ENCODE data around the gene TGFB1.

Gene TGFB1

DNA sequence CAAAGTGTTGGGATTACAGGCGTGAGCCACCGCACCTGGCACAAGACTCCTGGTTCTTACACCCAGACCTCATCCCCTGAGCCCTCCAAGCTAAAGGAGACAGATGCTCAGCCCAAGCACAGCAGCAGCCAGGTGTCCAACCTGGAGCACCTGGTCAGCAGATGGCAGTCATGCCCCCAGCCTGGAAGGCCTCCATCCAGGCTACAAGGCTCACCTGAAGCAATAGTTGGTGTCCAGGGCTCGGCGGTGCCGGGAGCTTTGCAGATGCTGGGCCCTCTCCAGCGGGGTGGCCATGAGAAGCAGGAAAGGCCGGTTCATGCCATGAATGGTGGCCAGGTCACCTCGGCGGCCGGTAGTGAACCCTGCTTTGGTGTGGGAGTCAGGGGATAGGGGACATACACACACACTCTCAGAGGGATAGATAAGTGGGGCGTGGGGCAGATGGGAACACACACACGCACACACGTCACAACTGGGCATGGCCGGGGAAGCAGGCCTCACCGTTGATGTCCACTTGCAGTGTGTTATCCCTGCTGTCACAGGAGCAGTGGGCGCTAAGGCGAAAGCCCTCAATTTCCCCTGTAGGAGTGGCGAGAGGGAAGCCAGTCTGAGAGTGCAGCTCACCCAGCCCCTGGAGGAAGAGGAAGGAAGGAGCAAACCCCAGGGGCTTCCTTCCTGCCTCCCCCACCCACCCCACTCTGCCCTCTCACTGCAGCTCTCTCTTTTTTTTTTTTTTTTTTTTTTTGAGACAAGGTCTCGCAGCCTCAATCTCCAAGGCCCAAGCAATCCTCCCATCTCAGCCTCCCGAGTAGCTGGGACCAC, 11.8 kb downstream of the TGFB1 start:
- no peak for DNase-seq (ENCODE audit: low read depth)

- DNase-seq (ENCODE audit: low read depth) = no peak
Measured at GRCh38 chr19:41339936-41340335, 13.8 kb downstream of the TGFB1 start.

DNA sequence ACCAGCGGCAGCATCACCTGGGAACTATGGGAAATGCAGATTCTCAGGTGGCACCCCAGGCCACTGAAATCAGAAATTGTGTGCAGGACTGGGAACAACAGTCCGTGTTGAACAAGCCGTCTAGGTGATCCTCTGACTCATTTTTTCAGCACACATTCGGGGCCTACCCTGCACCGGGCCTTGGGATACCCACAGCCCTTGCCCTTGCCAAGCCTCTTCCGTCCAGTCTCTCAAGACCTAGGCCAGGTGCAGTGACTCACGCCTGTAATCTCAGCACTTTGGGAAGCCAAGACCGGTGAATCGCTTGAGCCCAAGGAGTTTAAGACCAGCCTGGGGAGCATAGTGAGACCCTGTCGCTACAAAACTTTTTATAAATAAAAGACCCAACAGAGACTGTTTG, 18.3 kb downstream of the TGFB1 start:
- no peak for DNase-seq (ENCODE audit: low read depth)

GRCh38 chr19:41334793-41335192, 18.9 kb downstream of the TGFB1 start:
- no peak for DNase-seq (ENCODE audit: low read depth)

- no peak for DNase-seq (ENCODE audit: low read depth)
Measured at GRCh38 chr19:41332468-41332867, 21.3 kb downstream of the TGFB1 start.

GRCh38 chr19:41332000-41332399, 21.7 kb downstream of the TGFB1 start:
- no peak for DNase-seq (ENCODE audit: low read depth)

GRCh38 chr19:41330946-41331678, 22.6 kb downstream of the TGFB1 start:
- no peak for DNase-seq (ENCODE audit: low read depth)

DNA sequence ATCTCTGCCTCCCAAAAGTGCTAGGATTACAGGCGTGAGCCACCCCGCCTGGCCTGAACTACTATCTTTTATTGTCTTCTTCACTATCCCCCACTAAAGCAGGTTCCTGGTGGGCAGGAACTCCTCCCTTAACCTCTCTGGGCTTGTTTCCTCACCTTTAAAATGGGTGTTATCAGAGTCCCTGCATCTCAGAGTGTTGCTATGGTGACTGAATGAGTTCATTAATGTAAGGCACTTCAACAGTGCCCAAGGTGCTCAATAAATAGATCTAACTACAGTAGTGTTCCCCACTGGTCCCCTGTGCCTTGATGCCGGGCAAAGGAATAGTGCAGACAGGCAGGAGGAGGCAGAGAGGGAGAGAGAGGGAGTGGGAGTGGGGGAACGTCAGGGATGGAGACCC, 23.2 kb downstream of the TGFB1 start:
- DNase-seq (ENCODE audit: low read depth) = no peak

GRCh38 chr19:41328842-41329225, 24.9 kb downstream of the TGFB1 start:
- DNase-seq (ENCODE audit: low read depth) = no peak

GRCh38 chr19:41328157-41328841, 25.4 kb downstream of the TGFB1 start:
- DNase-seq (ENCODE audit: low read depth) = no peak

DNA sequence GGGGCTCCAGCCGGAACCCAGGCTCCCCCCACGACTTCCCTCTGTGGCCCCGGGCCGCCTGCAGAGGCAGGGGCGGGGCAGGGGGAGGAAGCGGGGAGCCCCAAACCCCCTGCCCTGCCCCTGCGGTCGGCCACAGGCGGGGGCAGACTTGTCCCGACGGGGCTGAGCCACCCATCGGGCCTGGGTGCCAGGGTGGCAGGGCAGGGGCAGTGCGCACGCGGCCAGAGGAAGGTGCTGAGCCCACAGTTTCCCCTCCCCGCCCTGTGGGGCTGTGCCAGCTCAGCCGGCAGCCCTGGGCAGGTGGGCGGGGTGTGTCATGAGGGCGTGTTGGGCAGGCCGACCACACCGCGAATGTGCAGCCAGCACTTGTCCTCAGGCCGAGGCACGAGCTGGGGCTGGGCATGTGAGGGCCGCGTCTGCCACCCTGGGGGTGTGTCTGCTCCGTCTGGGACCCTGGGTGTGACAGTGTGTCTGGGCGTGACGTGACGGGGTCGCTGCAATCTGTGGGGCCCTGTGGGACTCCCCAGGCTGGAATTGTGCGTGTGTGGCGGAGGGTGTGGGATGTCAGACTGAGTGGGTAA, 26.1 kb downstream of the TGFB1 start:
- DNase-seq (ENCODE audit: low read depth) = no peak

DNA sequence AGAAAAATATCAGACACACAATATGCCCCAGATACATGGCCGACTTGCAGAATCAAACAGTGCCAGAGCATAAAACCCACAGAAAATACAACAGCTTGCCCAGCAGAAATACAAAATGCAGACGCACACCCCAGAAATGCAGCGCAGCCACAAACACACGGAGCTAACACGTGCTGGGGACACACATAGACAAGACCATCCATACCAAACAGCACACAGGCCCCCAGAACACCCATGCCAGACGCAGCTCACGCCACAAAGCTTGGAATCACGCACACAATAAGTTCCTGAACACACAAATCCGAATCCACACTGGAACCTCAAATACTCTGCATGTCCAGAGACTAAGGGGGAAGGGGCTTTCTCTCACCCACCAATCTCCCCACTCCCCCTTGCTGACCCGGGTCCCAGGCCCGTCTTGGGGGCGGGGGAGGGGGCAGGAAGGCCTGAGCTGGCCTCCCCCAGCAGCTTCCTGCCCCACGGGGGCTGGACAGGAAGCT, 26.6 kb downstream of the TGFB1 start:
- DNase-seq (ENCODE audit: low read depth) = no peak

GRCh38 chr19:41325947-41326706, 27.6 kb downstream of the TGFB1 start:
- no peak for DNase-seq (ENCODE audit: low read depth)

GRCh38 chr19:41325640-41325946, 28.1 kb downstream of the TGFB1 start:
- no peak for DNase-seq (ENCODE audit: low read depth)

DNA sequence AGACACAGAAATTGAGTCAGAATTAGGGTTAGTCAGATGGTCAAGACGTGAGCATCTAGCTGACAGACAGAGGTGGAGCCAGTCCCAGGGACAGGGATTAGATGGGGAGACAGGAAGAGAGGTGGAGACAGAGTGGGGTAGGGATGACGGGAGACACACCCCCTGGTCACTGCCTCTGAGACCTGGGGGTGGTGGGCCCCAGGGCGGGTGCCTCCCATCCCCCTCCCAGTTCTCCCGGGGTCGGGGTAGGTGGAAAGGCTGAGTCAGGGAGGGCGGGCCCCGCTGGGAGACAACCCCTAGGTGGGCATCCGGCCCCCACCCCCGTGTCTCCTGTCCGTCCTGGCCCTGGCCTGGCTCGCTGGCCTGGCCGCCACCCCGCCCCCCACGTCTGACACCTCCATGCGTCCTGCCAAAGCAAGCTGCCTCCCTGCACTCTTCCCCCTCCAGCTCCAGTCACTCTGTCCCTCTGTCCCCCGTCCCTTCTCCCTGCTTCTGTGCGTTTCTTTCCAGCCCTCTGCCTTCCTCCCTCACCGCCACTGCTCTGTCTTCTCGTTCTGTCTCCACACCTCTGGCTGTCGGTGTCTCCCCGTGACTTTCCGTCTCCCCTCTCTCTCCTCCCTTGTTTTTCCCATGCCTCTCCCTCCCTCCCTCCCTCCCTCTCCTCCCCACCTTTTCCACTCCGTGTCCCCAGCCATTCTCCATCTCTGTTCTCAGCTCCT, 28.6 kb downstream of the TGFB1 start:
- peak; percentile 69 for DNase-seq (ENCODE audit: low read depth)

DNA sequence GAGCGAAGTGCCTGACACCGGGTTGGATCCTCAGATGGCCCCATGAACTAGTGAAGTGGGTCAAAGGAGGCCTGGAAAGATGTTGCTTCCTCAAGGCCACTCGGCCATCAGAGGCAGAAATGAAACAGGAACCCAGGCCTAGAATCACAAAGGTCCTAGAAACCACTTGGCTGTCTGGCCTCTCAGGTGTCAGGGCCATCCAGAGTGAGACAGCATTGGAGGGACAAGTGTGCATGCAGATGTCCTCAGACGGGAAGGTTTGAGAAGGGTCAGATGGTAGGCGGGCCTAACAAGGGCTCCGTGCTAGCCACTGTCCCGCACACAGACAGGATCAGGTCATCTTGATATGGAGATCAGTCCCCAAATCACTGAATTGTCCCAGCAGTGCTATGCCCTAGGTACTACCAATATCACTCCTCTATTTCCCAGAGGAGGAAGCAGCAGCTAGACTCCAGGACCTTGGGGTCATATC, 29.5 kb downstream of the TGFB1 start:
- DNase-seq (ENCODE audit: low read depth) = no peak

DNA sequence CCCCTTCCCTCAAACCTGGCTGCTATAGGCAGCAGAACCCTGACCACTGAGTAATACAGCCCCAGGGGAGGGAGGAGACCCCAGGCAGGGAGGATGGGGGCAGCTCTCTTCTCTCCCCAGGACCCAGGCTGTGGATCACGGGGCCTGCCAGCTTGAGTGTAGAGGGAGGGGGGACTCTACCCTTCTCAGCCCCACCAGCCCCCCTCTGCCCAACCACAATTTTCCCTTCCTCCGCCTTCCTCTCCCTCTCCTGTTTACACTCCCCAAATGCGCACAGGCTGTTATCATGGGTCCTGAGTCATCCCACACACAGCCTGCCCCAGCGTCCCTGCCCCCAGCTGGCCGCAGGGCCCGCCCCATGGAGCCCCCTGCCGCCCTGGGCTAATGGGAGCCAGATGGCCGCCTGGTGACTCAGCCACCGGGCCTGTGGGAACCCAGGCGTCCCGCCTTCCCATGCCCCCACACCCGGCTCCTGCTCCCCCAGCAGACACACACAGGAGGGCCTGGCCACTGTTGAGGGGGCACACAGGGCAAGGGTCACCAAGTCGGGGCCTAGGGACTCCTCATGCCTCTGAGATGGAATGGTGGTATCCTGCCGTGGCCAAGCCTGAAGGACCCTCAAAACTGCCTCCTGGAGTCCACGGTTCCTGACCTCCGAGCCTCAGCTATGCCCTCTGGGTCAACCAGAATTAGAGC, 30.1 kb downstream of the TGFB1 start:
- DNase-seq (ENCODE audit: low read depth) = peak; percentile 97

DNA sequence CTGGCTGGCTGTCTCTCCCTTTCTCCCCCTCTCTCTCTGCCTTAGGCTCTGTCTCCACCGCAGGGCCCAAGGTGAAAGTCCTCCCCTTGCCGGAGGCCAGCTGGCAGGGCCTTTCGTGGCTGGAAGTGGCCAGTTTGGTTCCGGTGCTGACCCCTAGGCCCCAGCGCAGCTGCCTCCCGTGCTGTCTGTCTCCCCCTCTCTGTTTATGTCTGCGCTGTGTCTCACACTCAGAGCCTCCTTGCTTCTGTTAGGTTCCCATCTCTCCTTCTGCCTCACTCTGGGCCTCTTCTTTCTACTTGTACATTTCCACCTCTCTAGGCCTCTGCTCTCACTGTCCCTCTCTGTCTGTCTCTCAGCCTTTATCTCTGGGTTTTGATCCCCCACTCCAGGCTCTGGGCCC, 30.7 kb downstream of the TGFB1 start:
- no peak for DNase-seq (ENCODE audit: low read depth)

- no peak for DNase-seq (ENCODE audit: low read depth)
Measured at GRCh38 chr19:41322451-41322850, 31.3 kb downstream of the TGFB1 start.

GRCh38 chr19:41321600-41322270, 32.0 kb downstream of the TGFB1 start:
- DNase-seq (ENCODE audit: low read depth) = no peak
